Transverse colon (tissue), 4 donors: ENCODE results near the gene HCFC1R1. TPM values are rescaled to one million over a fixed set of nuclear protein-coding genes. Genes with fewer than 3 reads are reported as not detected.
A peak's percentile ranks its signal among the peaks of the same experiment; 100 is the strongest.
"Not testable (repeated sequence)": the region's sequence is repeated elsewhere in the genome, so short reads cannot be mapped to it uniquely, and the experiment has no call there.

Source experiments
- DNase-seq: peaks from one replicate; pipeline ENCODE4 v3.0.0-alpha.2; 2019
- H3K27ac ChIP-seq, 4 donors: fragments of 200-600 bp; sonication (generic); 2 replicates each; pipeline ENCODE4 v1.5.1; 2016 to 2018; ENCODE audit warnings: inconsistent platforms in 4 of 4
- H3K27me3 ChIP-seq: fragments of 200-600 bp; sonication (generic); 2 replicates; pipeline ENCODE4 v1.5.1; 2017; ENCODE audit warnings: inconsistent platforms
- H3K36me3 ChIP-seq, 4 donors: fragments of 200-600 bp; sonication (generic); 2 replicates each; pipeline ENCODE4 v1.5.1; 2017 to 2019; ENCODE audit warnings: inconsistent platforms in 4 of 4
- H3K4me1 ChIP-seq, 4 donors: fragments of 200-600 bp; sonication (generic); 2 replicates each; pipeline ENCODE4 v1.5.1; 2017 to 2020; ENCODE audit warnings: inconsistent platforms in 4 of 4
- H3K4me3 ChIP-seq, 4 donors: fragments of 200-600 bp; sonication (generic); 1 replicate in 1 of 4; 2 replicates in 3 of 4; pipeline versions ENCODE4 v1.5.1 to v1.6.1; 2017 to 2019; ENCODE audit warnings: inconsistent platforms in 4 of 4
- H3K9me3 ChIP-seq, 2 donors: fragments of 200-600 bp; sonication (generic); 2 replicates each; pipeline ENCODE4 v1.5.1; 2017 to 2019; ENCODE audit warnings: inconsistent platforms in 2 of 2
- CTCF ChIP-seq, 5 experiments: fragments of 200-600 bp in 3 of 5; fragments of 450-650 bp in 2 of 5; sonication (generic) in 3 of 5; IDR thresholded peaks; 1 replicate in 2 of 5; 2 replicates in 3 of 5; pipeline ENCODE4 v1.5.1; 2016 to 2017; ENCODE audit warnings: antibody characterized with exemption in 5 of 5, inconsistent platforms in 3 of 5, mild to moderate bottlenecking in 2 of 5, moderate library complexity in 1 of 5
- EP300 ChIP-seq: sonication (generic); formaldehyde crosslinking; IDR thresholded peaks from one replicate; pipeline ENCODE4 v1.6.1; 2017; ENCODE audit warnings: antibody characterized with exemption, low read depth
- POLR2A ChIP-seq: fragments of 450-650 bp; IDR thresholded peaks from one replicate; pipeline ENCODE4 v1.6.1; 2016; ENCODE audit warnings: antibody characterized with exemption, mild to moderate bottlenecking, moderate library complexity
- POLR2AphosphoS5 ChIP-seq, 3 donors: sonication (generic); formaldehyde crosslinking; IDR thresholded peaks; one replicate each; pipeline ENCODE4 v1.6.1; 2016; ENCODE audit warnings: antibody characterized with exemption in 3 of 3
- WGBS, 2 donors: methylation state at CpG; one replicate each; pipeline ENCODE4 v1.1.5; 2018; ENCODE audit warnings: low coverage in 1 of 2; 5-methylcytosine and 5-hydroxymethylcytosine counted together
- in situ Hi-C, 4 donors: fragments of 200-750 bp; cut with MboI; loops; one replicate each; pipeline versions ENCODE4 v1.15.0 to v1.15.1; 2017; ENCODE audit warnings: low sequenced_read_pairs in 3 of 4, low pct_ligation_motif_present in 1 of 4, low pct_unique_long_range_greater_than_20kb in 1 of 4
- intact Hi-C: fragments of 100-400 bp; cut with DNase I; formaldehyde crosslinking; loops from one replicate; pipeline ENCODE4 v1.15.1; 2023; ENCODE audit warnings: low total_unique reads
- total RNA-seq, 4 donors: library from RNA; depleted of rRNA; stranded (reverse); fragments of >200 nt; gene quantifications; one replicate each; pipeline ENCODE4 v1.1.0, GENCODE V29; 2016

HCFC1R1 gene
- total RNA-seq = 10 to 100 TPM in 2 of 4 donors, 1 to 10 TPM in 2; 4.4 to 35.4 (median 17.5) TPM

- H3K9me3 ChIP-seq = no peaks in the 10 kb centered on the region
- TF ChIP-seq EP300 (no peak), POLR2A (peak; percentile 80), CTCF (IDR thresholded peaks at IDR 0.05) (peak in 1 of 5 experiments; percentile 13), POLR2AphosphoS5 (IDR thresholded peaks at IDR 0.05) (peak in 2 of 3 donors; percentile 79 to 90)
- peak within 1 kb of the TSS; percentile 47 to 68 (median 61) for H3K4me3 ChIP-seq
- 0% methylated on average over 52 of the region's 69 CpGs; no CpG with 5 or more reads in 1 of the 2 donors for WGBS, 2 donors
- peaks cover 8% of the 10 kb centered on the region for H3K27me3 ChIP-seq
- H3K36me3 ChIP-seq = no peaks in the 10 kb centered on the region
- in situ Hi-C loops = no loop called here
- H3K27ac ChIP-seq = peak within 1 kb of the TSS; percentile 92 to 94 (median 93)
- peak; percentile 98 for DNase-seq
- peaks cover 21 to 61% (median 51%) of the 10 kb centered on the region in 4 donors for H3K4me1 ChIP-seq
- intact Hi-C loops = loop anchor here (2.0 kb wide), 1 partner anchor 349 kb away; no protein-coding TSS in a partner anchor
Measured at GRCh38 chr16:3023669-3024478, at the start of gene HCFC1R1, which contains the start of gene THOC6. HCFC1R1 (minus strand) TSS chr16:3023942; CDS start chr16:3023941, 1 bp downstream. THOC6 (plus strand) TSS chr16:3024035; CDS start chr16:3024327, 292 bp downstream.

GRCh38 chr16:3073448-3073847, 49.7 kb upstream of the HCFC1R1 start:
- Histone ChIP-seq H3K36me3 (no peaks in the 10 kb centered on the region), H3K9me3 (no peaks in the 10 kb centered on the region), H3K27me3 (no peaks in the 10 kb centered on the region), H3K4me1 (peaks cover 0 to 7% (median 2%) of the 10 kb centered on the region in 4 donors), H3K27ac (no peak overlapping the region), H3K4me3 (no peak overlapping the region)
- WGBS, 2 donors = 86 to 92% methylated on average over 6 to 7 of the region's 7 CpGs
- in situ Hi-C loops = no loop called here
- intact Hi-C loops = no loop called here
- no peak for DNase-seq
- TF ChIP-seq EP300 (no peak), POLR2AphosphoS5 (IDR thresholded peaks at IDR 0.05) (no peak), CTCF (IDR thresholded peaks at IDR 0.05) (no peak), POLR2A (no peak)

GRCh38 chr16:3072576-3073263, 49.0 kb upstream of the HCFC1R1 start:
- H3K4me3 ChIP-seq, H3K27ac ChIP-seq, in situ Hi-C loops, H3K4me1 ChIP-seq, intact Hi-C loops, H3K36me3 ChIP-seq, H3K27me3 ChIP-seq, H3K9me3 ChIP-seq: not testable (repeated sequence)
- DNase-seq = peak; percentile 44
- 71% methylated on average over 12 of the region's 18 CpGs; no CpG with 5 or more reads in 1 of the 2 donors for WGBS, 2 donors

GRCh38 chr16:3072148-3072547, 48.4 kb upstream of the HCFC1R1 start:
- H3K4me3 ChIP-seq, H3K36me3 ChIP-seq, H3K9me3 ChIP-seq, DNase-seq, in situ Hi-C loops, intact Hi-C loops, H3K27me3 ChIP-seq, H3K27ac ChIP-seq: not testable (repeated sequence)
- 44% methylated on average over 4 of the region's 4 CpGs; no CpG with 5 or more reads in 1 of the 2 donors for WGBS, 2 donors
- peaks cover 0 to 12% (median 9%) of the 10 kb centered on the region in 4 donors for H3K4me1 ChIP-seq

- no peak for TF ChIP-seq EP300
- no peak for TF ChIP-seq POLR2A
- TF ChIP-seq CTCF (IDR thresholded peaks at IDR 0.05) = no peak
- no peak for TF ChIP-seq POLR2AphosphoS5 (IDR thresholded peaks at IDR 0.05)
- intact Hi-C loops (no loop called here), in situ Hi-C loops (no loop called here)
- H3K27me3 ChIP-seq = no peaks in the 10 kb centered on the region
- H3K9me3 ChIP-seq = no peaks in the 10 kb centered on the region
- 72 to 86% methylated on average over 3 to 7 of the region's 7 CpGs for WGBS, 2 donors
- DNase-seq = no peak
- peaks cover 0 to 12% (median 9%) of the 10 kb centered on the region in 4 donors for H3K4me1 ChIP-seq
- H3K4me3 ChIP-seq = no peak overlapping the region
- no peaks in the 10 kb centered on the region for H3K36me3 ChIP-seq
- no peak overlapping the region for H3K27ac ChIP-seq
Measured at GRCh38 chr16:3071655-3072054, 47.9 kb upstream of the HCFC1R1 start.
